Esophagus muscularis mucosa (tissue), 4 donors: ENCODE results near the gene ARHGEF6. TPM values are rescaled to one million over a fixed set of nuclear protein-coding genes. Genes with fewer than 3 reads are reported as not detected.

ENCODE experiments used
- DNase-seq: peaks from one replicate; pipeline ENCODE4 v3.0.0-alpha.2; 2017; ENCODE audit errors: extremely low spot score
- H3K27ac ChIP-seq, 4 donors: fragments of 200-600 bp; sonication (generic); replicated peaks in 1 of 4; 1 replicate in 3 of 4; 2 replicates in 1 of 4; pipeline ENCODE4 v1.5.1; 2016 to 2019; ENCODE audit warnings: mild to moderate bottlenecking in 1 of 4
- H3K27me3 ChIP-seq, 4 donors: fragments of 200-600 bp; sonication (generic); one replicate each; pipeline versions ENCODE4 v1.5.1 to v1.6.0; 2016 to 2019
- H3K36me3 ChIP-seq, 4 donors: fragments of 200-600 bp; sonication (generic); one replicate each; pipeline ENCODE4 v1.5.1; 2016 to 2019
- H3K4me1 ChIP-seq, 4 donors: fragments of 200-600 bp; sonication (generic); one replicate each; pipeline ENCODE4 v1.5.1; 2016 to 2019
- H3K4me3 ChIP-seq, 4 donors: fragments of 200-600 bp; sonication (generic); 1 replicate in 2 of 4; 2 replicates in 2 of 4; pipeline ENCODE4 v1.5.1; 2016 to 2019; ENCODE audit warnings: mild to moderate bottlenecking in 4 of 4, moderate library complexity in 1 of 4
- H3K9me3 ChIP-seq, 4 donors: fragments of 200-600 bp; sonication (generic); 1 replicate in 3 of 4; 2 replicates in 1 of 4; pipeline ENCODE4 v1.5.1; 2016 to 2019
- EP300 ChIP-seq: sonication (generic); formaldehyde crosslinking; IDR thresholded peaks from one replicate; pipeline ENCODE4 v1.6.1; 2017; ENCODE audit warnings: antibody characterized with exemption
- POLR2A ChIP-seq: fragments of 450-650 bp; IDR thresholded peaks from one replicate; pipeline ENCODE4 v1.6.1; 2017; ENCODE audit warnings: antibody characterized with exemption, moderate library complexity, mild to moderate bottlenecking, low read depth
- POLR2AphosphoS5 ChIP-seq, 2 donors: sonication (generic); formaldehyde crosslinking; IDR thresholded peaks; one replicate each; pipeline ENCODE4 v1.6.1; 2017; ENCODE audit warnings: antibody characterized with exemption in 2 of 2
- WGBS: methylation state at CpG from one replicate; pipeline ENCODE4 v1.1.5; 2018; 5-methylcytosine and 5-hydroxymethylcytosine counted together
- intact Hi-C: fragments of 100-400 bp; cut with DNase I; formaldehyde crosslinking; loops from one replicate; pipeline ENCODE4 v1.15.1; 2023
- total RNA-seq, 4 donors: library from RNA; depleted of rRNA; stranded (reverse); fragments of >200 nt; gene quantifications; one replicate each; pipeline versions ENCODE4 v1.1.0 to v1.2.1, GENCODE V29; 2016
- TF ChIP-seq, protein P1 (sequence below), 3 experiments: fragments of 200-600 bp in 2 of 3; fragments of 450-650 bp in 1 of 3; sonication (generic) in 2 of 3; IDR thresholded peaks; one replicate each; pipeline ENCODE4 v1.5.1; 2017 to 2019; ENCODE audit warnings: antibody characterized with exemption in 3 of 3, mild to moderate bottlenecking in 2 of 3, moderate library complexity in 1 of 3

The ARHGEF6 gene
- total RNA-seq, 4 donors from 2014 or later, result 13.4 to 16.4 (median 15.0) TPM

DNA sequence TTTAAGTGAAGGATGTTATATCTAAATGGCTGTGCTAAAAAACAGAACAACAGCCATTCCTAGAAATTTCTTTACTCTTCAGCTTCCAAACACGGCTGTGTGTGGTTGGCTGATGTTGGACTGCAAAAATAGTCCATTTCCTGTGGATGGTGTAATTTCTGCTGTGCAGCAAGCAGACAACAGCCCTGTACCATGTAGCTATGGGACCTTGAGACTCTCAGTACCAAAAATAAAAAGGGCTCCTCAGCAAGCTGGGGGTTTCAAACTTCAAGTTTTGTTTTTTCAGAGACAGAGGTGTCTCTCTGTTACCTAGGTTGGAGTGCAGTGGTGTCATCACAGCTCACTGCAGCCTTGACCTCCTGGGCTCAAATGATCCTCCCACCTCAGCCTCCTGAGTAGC, 114.6 kb downstream of the ARHGEF6 start:
- Histone ChIP-seq H3K4me3 (no peak overlapping the region), H3K27me3 (no peaks in the 10 kb centered on the region), H3K9me3 (peaks cover 0 to 13% (median 5%) of the 10 kb centered on the region in 4 donors), H3K36me3 (peaks cover 0 to 60% (median 33%) of the 10 kb centered on the region in 4 donors), H3K4me1 (no peaks in the 10 kb centered on the region), H3K27ac (no peak overlapping the region)
- intact Hi-C loops, result no loop called here
- TF ChIP-seq, protein P1, sequence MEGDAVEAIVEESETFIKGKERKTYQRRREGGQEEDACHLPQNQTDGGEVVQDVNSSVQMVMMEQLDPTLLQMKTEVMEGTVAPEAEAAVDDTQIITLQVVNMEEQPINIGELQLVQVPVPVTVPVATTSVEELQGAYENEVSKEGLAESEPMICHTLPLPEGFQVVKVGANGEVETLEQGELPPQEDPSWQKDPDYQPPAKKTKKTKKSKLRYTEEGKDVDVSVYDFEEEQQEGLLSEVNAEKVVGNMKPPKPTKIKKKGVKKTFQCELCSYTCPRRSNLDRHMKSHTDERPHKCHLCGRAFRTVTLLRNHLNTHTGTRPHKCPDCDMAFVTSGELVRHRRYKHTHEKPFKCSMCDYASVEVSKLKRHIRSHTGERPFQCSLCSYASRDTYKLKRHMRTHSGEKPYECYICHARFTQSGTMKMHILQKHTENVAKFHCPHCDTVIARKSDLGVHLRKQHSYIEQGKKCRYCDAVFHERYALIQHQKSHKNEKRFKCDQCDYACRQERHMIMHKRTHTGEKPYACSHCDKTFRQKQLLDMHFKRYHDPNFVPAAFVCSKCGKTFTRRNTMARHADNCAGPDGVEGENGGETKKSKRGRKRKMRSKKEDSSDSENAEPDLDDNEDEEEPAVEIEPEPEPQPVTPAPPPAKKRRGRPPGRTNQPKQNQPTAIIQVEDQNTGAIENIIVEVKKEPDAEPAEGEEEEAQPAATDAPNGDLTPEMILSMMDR (IDR thresholded peaks at IDR 0.05), result no peak
- TF ChIP-seq EP300 (no peak), POLR2A (no peak), POLR2AphosphoS5 (IDR thresholded peaks at IDR 0.05) (no peak)
- 69% methylated on average over 1 of the region's 1 CpG for WGBS
- no peak for DNase-seq

DNA sequence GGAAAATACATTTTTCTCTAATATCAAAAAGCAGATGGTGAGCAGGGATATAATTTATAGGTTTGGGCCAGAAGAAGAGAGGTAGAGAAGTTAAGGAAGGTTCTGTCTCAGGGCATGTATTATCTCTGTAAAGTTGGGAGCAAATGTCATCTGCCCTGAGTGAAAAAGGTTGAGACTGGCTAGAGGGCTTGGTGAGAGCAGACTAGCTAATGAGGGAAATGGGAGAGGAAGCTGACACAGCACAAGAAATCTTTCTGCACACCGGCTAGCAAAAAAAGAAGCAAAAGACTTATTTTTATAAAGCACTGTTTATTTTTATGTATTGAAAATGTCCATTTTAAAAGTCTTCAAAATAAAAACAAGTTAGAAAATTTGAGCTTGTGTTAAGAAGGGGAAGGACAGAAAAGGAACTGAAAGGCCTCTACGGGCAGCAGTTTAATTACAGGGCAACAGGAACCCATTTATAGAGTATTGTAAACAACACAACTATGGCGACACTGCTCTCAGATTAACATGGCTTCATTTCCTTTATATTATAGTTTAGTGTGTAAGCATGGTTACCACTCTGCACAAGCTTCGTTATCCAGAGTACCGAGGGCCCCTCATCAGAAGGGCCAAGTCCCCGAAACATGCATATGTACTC, 115.4 kb downstream of the ARHGEF6 start:
- Histone ChIP-seq H3K9me3 (peaks cover 0 to 13% (median 5%) of the 10 kb centered on the region in 4 donors), H3K27ac (no peak overlapping the region), H3K27me3 (no peaks in the 10 kb centered on the region), H3K36me3 (peaks cover 0 to 54% (median 29%) of the 10 kb centered on the region in 4 donors), H3K4me1 (no peaks in the 10 kb centered on the region), H3K4me3 (no peak overlapping the region)
- intact Hi-C loops, result no loop called here
- WGBS, result 85% methylated on average over 6 of the region's 6 CpGs
- no peak for TF ChIP-seq POLR2AphosphoS5 (IDR thresholded peaks at IDR 0.05)
- no peak for DNase-seq

DNA sequence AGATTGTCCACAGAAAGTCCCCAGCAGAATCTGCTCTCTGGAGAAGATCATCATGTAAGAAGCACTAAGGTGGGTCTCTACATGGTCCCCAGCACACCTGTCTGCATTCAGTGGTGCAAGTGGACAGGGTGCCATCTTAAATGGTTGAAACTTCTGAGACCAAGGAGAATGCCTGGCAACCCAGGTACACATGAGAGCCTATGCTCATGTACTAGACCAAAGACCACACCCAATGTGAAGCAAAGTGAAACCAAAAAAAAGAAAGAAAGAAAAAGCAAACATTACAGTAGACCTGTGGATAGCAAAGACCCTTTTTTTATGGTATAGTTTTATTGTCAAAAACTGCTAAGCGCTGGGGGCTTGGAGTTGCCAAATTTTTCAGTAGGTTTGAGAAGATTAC, 117.8 kb downstream of the ARHGEF6 start:
- Histone ChIP-seq H3K9me3 (peaks cover 0 to 13% (median 5%) of the 10 kb centered on the region in 4 donors), H3K27me3 (no peaks in the 10 kb centered on the region), H3K4me3 (no peak overlapping the region), H3K27ac (no peak overlapping the region), H3K4me1 (no peaks in the 10 kb centered on the region), H3K36me3 (peaks cover 0 to 30% (median 15%) of the 10 kb centered on the region in 4 donors)
- WGBS, result 88% methylated on average over 1 of the region's 1 CpG
- no peak for DNase-seq
- TF ChIP-seq EP300 (no peak), POLR2AphosphoS5 (IDR thresholded peaks at IDR 0.05) (no peak), POLR2A (no peak)
- TF ChIP-seq, protein P1 (IDR thresholded peaks at IDR 0.05), result no peak
- intact Hi-C loops, result no loop called here

DNA sequence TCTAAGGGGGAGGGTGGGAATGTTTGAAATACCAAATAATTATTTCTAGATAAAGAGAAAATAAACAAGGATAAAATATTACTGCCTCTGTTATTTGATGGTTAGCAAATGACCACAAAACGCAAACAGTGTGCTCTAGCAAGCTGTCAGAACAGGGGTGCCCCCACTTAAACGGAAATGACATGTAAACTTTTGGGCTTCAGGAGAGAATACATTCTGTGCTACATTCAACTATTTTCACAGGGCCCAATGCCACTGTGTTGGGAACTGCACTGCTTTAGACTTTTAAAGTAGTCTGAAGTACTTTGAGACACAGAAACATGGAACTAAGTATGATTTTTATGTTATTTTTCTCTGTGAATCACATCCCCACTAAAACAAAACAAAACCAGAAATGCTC, 118.6 kb downstream of the ARHGEF6 start:
- H3K27ac ChIP-seq, result no peak overlapping the region
- H3K36me3 ChIP-seq, result peaks cover 0 to 21% (median 7%) of the 10 kb centered on the region in 4 donors
- intact Hi-C loops, result no loop called here
- H3K27me3 ChIP-seq, result no peaks in the 10 kb centered on the region
- 48% methylated on average over 2 of the region's 2 CpGs for WGBS
- H3K4me3 ChIP-seq, result no peak overlapping the region
- DNase-seq, result no peak
- TF ChIP-seq POLR2AphosphoS5 (IDR thresholded peaks at IDR 0.05), result no peak
- TF ChIP-seq POLR2A, result no peak
- no peak for TF ChIP-seq EP300
- TF ChIP-seq, protein P1 (IDR thresholded peaks at IDR 0.05), result no peak
- no peaks in the 10 kb centered on the region for H3K4me1 ChIP-seq
- H3K9me3 ChIP-seq, result peaks cover 0 to 13% (median 5%) of the 10 kb centered on the region in 4 donors

DNA sequence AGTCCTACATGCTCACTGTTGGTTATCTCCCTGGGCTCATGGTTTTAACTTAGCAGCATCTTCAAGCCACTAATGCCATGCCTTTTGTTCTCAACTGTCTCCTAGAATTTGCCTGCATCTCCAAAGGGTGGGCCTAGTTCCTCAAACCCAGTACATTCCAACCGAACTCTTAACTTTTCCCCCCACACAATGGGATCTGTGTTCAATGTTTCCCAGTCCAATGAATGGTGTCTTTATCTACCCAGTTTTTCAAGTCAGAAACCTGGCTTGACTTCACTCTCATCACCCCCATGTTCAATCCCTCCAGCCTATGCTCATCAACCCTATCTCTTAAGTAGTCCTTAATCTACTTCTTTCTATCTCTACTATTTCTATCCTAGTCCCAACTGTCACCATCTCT, 119.8 kb downstream of the ARHGEF6 start:
- H3K36me3 ChIP-seq, result peaks cover 0 to 10% (median 4%) of the 10 kb centered on the region in 4 donors
- no peaks in the 10 kb centered on the region for H3K4me1 ChIP-seq
- TF ChIP-seq POLR2A, result no peak
- no peak for TF ChIP-seq POLR2AphosphoS5 (IDR thresholded peaks at IDR 0.05)
- H3K4me3 ChIP-seq, result no peak overlapping the region
- WGBS, result 59% methylated on average over 1 of the region's 1 CpG
- no peak for DNase-seq
- no peaks in the 10 kb centered on the region for H3K27me3 ChIP-seq
- intact Hi-C loops, result no loop called here
- peaks cover 0 to 13% (median 5%) of the 10 kb centered on the region in 4 donors for H3K9me3 ChIP-seq
- H3K27ac ChIP-seq, result no peak overlapping the region
